NCI-H510A (cell line): ENCODE data around the gene STXBP3.

ENCODE experiments used
- DNase-seq: peaks from one replicate; lab custom pipeline; 2025; lab: John Stamatoyannopoulos, UW

The STXBP3 gene

DNA sequence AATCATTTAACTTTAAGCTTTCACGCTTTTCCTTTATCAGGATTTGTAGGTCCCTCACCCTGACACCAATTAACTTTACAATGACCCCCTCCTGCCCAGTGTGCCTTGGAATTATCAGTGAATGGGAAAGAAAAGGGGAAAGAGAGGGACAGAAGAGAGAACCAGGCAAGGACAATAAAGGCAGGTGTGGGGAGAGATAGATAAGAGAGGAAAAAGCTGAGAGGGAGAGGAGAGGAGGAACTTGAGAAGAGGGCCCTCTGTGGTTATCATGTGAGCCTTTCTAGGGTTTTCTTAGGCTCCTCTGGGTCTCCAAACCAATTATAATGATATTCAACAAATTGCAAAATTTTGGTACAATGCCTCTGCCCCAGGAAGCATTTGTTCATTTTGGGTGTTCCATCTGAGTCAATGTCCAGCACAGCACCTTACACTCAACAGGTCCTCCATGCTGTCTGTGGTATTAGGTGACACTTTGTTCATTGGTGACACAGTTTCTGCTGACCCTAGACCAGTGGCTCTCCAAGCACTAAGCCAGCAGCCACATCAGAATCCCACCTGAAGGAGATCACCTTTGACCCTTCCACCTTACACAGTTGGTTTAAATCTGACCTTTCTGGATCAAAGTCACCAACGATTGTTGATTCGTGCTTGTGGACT is 96.2 kb downstream of the STXBP3 start:
- no peak for DNase-seq

DNA sequence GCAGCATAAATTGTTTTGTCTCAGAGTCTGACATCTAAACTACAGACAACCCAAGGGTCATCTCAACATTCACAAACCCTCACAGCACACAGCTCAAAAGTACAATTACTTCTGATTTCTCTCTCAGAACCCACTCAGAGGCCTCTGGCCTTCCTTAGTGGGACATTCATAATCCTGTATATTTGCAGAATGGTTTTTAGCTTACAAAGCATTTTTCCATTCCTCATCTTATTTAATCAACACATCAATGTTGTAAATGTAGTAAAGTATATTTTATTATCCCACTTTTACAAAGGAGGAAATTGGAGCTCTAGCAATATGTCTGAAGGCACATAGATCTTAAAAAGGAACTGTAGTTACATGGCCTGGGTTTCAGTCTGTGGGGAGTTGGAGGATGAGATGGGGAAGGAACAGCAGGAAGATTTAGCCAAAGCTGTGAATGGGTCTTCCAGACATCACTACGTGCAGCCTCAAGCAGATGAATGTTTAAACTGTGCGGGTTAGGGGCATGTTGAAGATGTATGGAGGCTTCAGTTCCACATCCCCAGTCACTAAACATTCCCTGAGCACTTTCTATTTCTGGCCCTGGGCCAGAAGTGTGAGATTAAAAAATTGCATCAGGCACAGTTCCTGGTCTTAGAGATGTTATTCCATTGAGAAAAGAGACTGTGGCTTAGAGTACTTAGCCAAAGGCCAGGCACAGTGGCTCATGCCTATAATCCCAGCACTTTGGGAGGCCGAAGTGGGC is 97.1 kb downstream of the STXBP3 start:
- DNase-seq = no peak

DNA sequence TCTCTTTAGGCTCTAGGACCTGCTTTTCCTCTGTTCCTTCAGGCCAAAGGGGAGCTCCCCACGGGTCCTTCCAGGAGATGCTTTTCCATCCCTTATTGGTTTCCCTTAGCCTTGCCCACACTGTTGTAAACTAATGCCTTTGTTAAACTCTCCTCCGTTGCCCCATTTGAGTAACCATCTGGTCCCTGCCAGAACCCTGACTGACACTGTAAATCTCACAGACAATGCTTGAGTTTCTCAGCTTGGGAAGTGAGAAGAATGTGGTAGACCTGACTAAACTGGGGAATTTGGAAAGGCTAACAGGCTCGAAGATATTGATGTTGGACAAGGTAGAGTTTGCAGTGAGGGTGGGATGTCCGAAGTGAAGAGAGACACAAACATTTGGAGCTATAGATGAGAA is 99.0 kb downstream of the STXBP3 start:
- no peak for DNase-seq

DNA sequence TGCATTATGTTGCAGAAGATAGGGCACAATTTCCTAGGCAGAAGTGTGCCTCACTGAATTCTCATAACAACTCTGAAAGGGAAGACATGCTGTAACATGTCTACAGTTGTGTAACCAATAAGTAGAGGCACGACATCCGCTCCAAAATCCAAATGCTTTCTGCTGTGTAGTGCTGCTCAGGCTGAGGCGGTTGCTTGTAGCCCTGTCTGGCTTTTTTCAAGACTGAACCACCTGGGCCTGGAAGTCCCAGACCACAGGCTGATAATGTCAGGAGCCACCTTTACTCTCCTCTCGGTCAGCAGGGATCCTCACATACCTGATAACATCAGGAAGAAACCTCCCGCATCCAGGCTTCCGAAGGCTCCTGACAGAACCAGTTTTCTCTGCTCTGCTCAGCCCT is 99.5 kb downstream of the STXBP3 start:
- DNase-seq = no peak

DNA sequence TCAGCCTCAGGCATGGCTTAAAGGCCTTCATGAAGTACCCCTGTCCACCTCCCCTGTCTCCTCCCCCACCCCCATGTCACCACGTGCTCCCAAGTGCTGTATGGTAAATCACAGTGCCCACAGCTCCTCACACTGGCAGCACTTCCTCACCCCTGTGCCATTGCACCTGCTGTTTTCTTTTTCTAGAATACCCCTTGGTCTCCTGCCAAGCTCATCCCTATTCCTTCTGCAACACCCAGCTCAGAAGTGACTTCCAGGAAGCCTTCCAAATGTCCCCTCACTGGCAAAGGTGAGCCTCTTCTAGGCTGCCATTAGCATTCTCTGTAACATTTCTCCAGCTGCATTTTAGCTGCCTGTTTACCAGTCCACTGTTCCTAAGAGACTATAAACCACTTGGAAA is 101.0 kb downstream of the STXBP3 start:
- no peak for DNase-seq

- DNase-seq = no peak
These were observed 102.3 kb downstream of the STXBP3 start for GRCh38 chr1:108848806-108849205.

GRCh38 chr1:108850929-108851328 is 104.5 kb downstream of the STXBP3 start:
- no peak for DNase-seq

- no peak for DNase-seq
These were observed 105.1 kb downstream of the STXBP3 start for GRCh38 chr1:108851567-108851966.

GRCh38 chr1:108852221-108852975 is 105.9 kb downstream of the STXBP3 start:
- DNase-seq = no peak

DNA sequence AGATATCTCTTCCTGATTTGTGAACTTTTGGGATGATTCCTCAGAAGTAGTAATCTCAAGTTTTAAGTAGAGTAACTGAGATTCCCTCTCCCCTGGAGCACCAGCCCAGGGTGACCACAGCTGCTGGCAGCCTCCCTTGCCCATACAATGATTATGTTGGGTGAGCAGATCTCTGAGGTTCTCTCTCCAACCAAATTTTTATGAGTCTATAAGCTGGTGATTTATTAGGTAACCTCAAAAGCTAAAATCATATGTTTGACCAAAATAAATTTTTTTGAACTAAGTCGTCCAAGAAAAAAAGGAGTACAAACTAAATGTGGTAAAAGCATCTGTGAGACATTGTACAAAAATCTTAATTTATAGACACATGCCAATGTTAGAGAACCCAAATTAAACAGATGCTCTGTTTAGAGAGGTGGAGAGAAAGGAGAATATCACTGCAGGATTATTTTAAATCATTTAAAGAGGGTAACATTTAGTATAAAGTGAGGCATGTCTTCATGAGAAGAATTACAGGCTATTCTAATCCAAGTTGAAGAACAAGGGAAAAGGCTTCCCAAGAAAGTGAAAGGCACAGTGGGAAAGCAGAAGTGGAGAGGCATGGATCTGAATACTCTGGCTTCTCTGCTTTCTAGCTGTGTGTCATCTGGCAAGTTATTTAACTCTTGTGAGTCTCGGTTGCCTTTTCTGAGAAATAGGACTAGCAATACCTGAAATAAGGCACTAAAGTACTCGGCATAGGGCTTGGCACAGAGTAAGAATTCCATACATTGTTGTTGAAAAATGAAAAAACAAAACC is 107.9 kb downstream of the STXBP3 start:
- no peak for DNase-seq

- DNase-seq = no peak
These were observed 110.5 kb downstream of the STXBP3 start, which contains the start of gene AKNAD1 for GRCh38 chr1:108856994-108857393. TSS of gene AKNAD1 (minus strand) at chr1:108857094. CDS start at chr1:108852664, 4,430 bp downstream.

DNA sequence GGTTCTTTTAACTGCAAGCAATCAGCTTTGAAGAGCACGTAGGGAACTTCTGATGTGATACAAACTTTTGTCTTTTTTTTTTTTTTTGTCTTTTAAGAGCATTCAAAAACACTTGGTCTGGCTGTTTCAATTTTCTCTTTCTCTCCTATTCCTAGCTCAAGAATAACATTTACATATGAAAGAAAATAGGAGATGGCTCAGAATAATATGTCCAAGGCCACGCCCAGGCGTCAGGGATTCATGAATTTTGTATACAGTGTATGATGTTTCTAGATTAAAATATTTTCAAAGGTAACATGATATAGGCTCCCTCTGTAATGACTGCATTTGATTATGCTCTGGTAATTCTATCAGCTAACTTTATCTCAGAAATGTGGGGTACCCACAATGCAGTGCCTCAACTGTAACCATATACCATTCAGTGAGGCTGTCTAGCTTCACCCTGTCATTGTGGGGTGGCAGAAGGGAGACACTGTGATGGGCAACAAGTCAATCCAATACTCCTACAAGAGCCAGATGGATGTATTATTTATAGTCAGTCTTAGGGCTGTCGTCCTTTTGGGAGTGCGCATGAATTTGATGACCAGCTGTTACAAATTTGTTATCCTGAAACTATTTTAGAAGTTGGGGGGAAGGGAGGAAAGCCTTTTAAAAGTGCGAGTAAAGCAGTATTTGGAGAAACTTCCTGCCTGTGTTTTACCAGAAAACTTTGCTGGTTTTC is 111.9 kb downstream of the STXBP3 start:
- DNase-seq = no peak
